ENCODE results near the gene SAMD4A. TPM values are rescaled to one million over a fixed set of nuclear protein-coding genes. Genes with fewer than 3 reads are reported as not detected.

SAMD4A gene
- total RNA-seq, 1 donor from 2014 or later: 14.4 TPM

DNA sequence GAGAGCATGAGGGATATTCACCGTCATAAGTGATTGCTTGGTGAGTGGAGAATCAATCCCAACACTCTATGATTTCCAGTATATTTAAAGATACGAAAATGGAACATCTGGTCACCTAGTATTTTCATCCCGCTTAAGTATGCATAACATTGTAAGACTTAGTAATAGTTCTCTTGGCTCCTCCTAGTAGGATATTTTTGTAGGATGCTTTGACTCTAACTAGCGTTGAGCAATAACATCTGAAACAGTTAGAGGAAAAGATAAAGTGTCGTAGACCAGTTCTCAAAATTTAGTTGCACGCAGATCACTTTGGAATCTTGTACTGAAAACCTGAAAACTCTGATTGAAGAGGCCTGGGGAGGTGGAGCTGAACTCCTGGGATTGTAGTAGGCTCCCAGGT is 7.6 kb downstream of the SAMD4A start:
- no peaks in the 10 kb centered on the region for H3K27me3 Mint-ChIP-seq
- peaks cover 29% of the 10 kb centered on the region for H3K36me3 Mint-ChIP-seq
- H3K4me3 Mint-ChIP-seq: no peak overlapping the region
- H3K27ac Mint-ChIP-seq: peak overlapping the region; percentile 21
- peaks cover 5% of the 10 kb centered on the region for H3K9me3 Mint-ChIP-seq
- TF ChIP-seq, protein P1, sequence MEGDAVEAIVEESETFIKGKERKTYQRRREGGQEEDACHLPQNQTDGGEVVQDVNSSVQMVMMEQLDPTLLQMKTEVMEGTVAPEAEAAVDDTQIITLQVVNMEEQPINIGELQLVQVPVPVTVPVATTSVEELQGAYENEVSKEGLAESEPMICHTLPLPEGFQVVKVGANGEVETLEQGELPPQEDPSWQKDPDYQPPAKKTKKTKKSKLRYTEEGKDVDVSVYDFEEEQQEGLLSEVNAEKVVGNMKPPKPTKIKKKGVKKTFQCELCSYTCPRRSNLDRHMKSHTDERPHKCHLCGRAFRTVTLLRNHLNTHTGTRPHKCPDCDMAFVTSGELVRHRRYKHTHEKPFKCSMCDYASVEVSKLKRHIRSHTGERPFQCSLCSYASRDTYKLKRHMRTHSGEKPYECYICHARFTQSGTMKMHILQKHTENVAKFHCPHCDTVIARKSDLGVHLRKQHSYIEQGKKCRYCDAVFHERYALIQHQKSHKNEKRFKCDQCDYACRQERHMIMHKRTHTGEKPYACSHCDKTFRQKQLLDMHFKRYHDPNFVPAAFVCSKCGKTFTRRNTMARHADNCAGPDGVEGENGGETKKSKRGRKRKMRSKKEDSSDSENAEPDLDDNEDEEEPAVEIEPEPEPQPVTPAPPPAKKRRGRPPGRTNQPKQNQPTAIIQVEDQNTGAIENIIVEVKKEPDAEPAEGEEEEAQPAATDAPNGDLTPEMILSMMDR (conservative IDR thresholded peaks at IDR 0.05): no peak
- no peak for DNase-seq (ENCODE audit: extremely low spot score, unreplicated experiment)
- peaks cover 22% of the 10 kb centered on the region for H3K4me1 Mint-ChIP-seq (ENCODE audit: unreplicated experiment)

DNA sequence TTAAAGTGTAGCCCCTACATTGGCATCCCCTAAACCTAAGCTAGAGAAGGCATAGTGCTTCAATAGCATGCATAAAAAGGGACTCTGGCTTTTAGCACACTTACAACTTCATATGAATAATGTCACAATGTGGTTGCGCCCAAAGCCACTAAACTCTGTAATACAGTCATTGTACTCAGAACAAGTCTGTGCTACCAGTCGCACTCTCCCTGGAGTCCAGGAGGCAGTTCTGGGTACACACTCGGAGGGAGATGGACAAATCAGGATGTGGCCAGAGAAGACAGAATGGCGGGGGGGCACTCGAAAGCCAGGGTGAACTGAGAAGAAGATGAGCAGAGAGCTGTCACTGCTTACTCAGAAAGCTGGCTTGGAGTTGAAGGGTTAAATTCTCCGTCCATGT is 10.6 kb downstream of the SAMD4A start:
- Mint-ChIP-seq H3K4me3 (no peak overlapping the region), H3K27ac (no peak overlapping the region), H3K9me3 (peaks cover under 1% of the 10 kb centered on the region), H3K27me3 (no peaks in the 10 kb centered on the region), H3K4me1 (ENCODE audit: unreplicated experiment) (peaks cover 20% of the 10 kb centered on the region), H3K36me3 (peaks cover 17% of the 10 kb centered on the region)
- TF ChIP-seq, protein P1 (conservative IDR thresholded peaks at IDR 0.05): no peak
- no peak for DNase-seq (ENCODE audit: extremely low spot score, unreplicated experiment)

DNA sequence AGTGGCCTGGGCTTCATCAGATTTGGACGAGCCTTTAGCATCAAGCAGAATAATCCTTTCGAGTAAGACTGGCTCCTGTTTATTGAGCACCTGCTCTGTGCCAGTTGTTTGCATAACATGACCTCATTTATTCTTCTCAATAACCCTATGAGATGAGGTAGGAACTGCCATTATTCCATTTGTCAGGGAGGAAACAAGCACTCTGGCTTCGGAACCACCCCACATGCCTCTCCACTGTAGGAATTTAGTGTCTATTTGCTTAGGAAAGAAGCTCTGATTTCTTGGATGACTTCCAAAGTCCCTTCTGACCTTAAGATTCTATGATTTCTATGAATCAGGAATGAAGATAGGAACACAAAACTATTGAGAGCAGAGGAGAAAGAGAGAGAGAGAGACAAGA is 11.0 kb downstream of the SAMD4A start:
- Mint-ChIP-seq H3K4me3 (no peak overlapping the region), H3K27me3 (no peaks in the 10 kb centered on the region), H3K4me1 (ENCODE audit: unreplicated experiment) (peaks cover 20% of the 10 kb centered on the region), H3K9me3 (no peaks in the 10 kb centered on the region), H3K27ac (no peak overlapping the region), H3K36me3 (peaks cover 16% of the 10 kb centered on the region)
- DNase-seq (ENCODE audit: extremely low spot score, unreplicated experiment): no peak
- TF ChIP-seq, protein P1 (conservative IDR thresholded peaks at IDR 0.05): no peak

DNA sequence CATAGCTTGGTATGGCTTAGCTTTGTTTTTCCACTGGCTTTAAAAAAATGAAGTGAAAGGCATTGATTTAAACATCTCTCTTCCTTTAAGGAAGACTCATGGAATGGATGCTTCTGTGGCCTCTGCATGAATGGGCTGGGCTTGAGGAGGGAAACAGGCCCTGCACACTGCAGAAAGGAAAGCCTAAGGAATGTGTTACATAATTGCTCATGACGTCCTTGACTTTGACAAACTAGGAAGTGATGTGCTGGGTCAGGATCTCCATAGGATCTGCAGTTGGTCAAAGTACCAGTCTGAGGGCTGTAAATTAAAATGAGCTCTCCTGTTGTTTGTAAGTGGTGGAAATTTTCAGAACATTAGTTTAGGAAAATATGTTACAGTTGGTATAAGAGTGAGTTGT is 12.7 kb downstream of the SAMD4A start:
- H3K4me1 Mint-ChIP-seq (ENCODE audit: unreplicated experiment): peaks cover 20% of the 10 kb centered on the region
- no peak for DNase-seq (ENCODE audit: extremely low spot score, unreplicated experiment)
- TF ChIP-seq, protein P1 (conservative IDR thresholded peaks at IDR 0.05): no peak

DNA sequence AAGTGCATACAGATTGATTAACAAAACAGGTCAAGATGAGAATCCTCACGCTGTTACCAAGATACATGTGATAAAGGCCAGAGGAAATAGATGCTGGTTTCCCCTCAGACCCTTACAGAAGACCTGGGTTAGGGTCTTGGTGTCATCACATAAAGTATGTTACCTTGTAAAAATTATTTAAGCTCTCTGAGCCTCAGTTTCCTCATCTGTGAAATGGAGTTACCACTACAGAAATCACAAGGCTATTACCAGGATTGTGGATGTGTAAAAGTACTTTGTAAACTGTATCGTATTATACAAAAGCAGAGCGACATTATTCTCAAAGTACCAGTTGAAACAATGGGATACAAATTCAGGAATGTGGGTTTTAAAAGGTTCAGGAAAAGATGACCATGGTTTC is 14.0 kb downstream of the SAMD4A start:
- H3K27me3 Mint-ChIP-seq: no peaks in the 10 kb centered on the region
- peaks cover 19% of the 10 kb centered on the region for H3K4me1 Mint-ChIP-seq (ENCODE audit: unreplicated experiment)
- no peak overlapping the region for H3K4me3 Mint-ChIP-seq
- peaks cover 13% of the 10 kb centered on the region for H3K36me3 Mint-ChIP-seq
- H3K9me3 Mint-ChIP-seq: no peaks in the 10 kb centered on the region
- peak overlapping the region; percentile 22 for H3K27ac Mint-ChIP-seq
- TF ChIP-seq, protein P1 (conservative IDR thresholded peaks at IDR 0.05): no peak
- DNase-seq (ENCODE audit: extremely low spot score, unreplicated experiment): no peak

More for the DNA sequence above, 12.7 kb downstream of the SAMD4A start:
- Mint-ChIP-seq H3K27ac (peak overlapping the region; percentile 51), H3K4me3 (no peak overlapping the region), H3K27me3 (no peaks in the 10 kb centered on the region), H3K36me3 (peaks cover 8% of the 10 kb centered on the region), H3K9me3 (no peaks in the 10 kb centered on the region)

DNA sequence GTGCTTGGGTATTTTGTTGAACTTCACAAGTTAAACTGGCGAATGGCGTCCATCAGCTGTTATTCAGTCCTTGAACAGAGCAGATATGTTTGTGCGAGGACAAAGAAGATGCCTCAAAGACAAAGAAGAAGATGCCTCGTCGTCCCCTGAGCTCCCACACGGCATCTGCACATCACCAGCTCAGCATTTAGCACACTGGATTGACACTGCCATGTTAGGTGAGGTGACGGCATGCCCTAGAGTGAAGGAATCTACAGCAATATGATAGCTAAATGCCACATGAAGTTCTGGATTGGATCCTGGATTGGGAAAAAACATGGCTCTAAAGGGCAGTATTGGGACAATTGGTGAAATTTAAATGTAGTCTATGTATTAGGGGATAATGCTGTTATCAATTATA is 15.4 kb downstream of the SAMD4A start:
- DNase-seq (ENCODE audit: extremely low spot score, unreplicated experiment): no peak
- TF ChIP-seq, protein P1 (conservative IDR thresholded peaks at IDR 0.05): no peak

More for the DNA sequence above, 15.4 kb downstream of the SAMD4A start:
- Mint-ChIP-seq H3K36me3 (peaks cover 12% of the 10 kb centered on the region), H3K4me3 (no peak overlapping the region), H3K27me3 (no peaks in the 10 kb centered on the region), H3K4me1 (ENCODE audit: unreplicated experiment) (peaks cover 9% of the 10 kb centered on the region), H3K27ac (no peak overlapping the region), H3K9me3 (peaks cover 10% of the 10 kb centered on the region)
